Activated CD4-positive, alpha-beta T cell treated with anti-CD3 and anti-CD28 coated beads, Interleukin-2, amount 50 U/mL, for 1 hour (primary cell): ENCODE measurements around the gene HAAO.

Source experiments
- DNase-seq: peaks from one replicate; pipeline ENCODE4 v3.0.0-alpha.2; 2020

The HAAO gene

GRCh38 chr2:42767080-42767898, 25.1 kb downstream of the HAAO start:
- DNase-seq = no peak

GRCh38 chr2:42765686-42766085, 26.7 kb downstream of the HAAO start:
- DNase-seq = no peak

- no peak for DNase-seq
Measured at GRCh38 chr2:42764901-42765300, 27.5 kb downstream of the HAAO start.

- no peak for DNase-seq
Measured at GRCh38 chr2:42764096-42764495, 28.3 kb downstream of the HAAO start, which contains the start of gene OXER1. Gene OXER1, minus strand, starts transcription at chr2:42764135. Its CDS starts 73 bp downstream, at chr2:42764062.

- no peak for DNase-seq
Measured at GRCh38 chr2:42762823-42763804, 29.3 kb downstream of the HAAO start.

GRCh38 chr2:42762155-42762554, 30.2 kb downstream of the HAAO start:
- no peak for DNase-seq

GRCh38 chr2:42761554-42761953, 30.8 kb downstream of the HAAO start:
- DNase-seq = no peak

GRCh38 chr2:42758751-42759150, 33.6 kb downstream of the HAAO start:
- no peak for DNase-seq

- no peak for DNase-seq
Measured at GRCh38 chr2:42757981-42758740, 34.2 kb downstream of the HAAO start.

GRCh38 chr2:42756966-42757513, 35.3 kb downstream of the HAAO start:
- DNase-seq = no peak

GRCh38 chr2:42756150-42756775, 36.1 kb downstream of the HAAO start:
- no peak for DNase-seq

- DNase-seq = no peak
Measured at GRCh38 chr2:42755191-42755880, 37.0 kb downstream of the HAAO start.

- DNase-seq = no peak
Measured at GRCh38 chr2:42754776-42755140, 37.6 kb downstream of the HAAO start.

- DNase-seq = no peak
Measured at GRCh38 chr2:42754021-42754775, 38.2 kb downstream of the HAAO start.

- DNase-seq = no peak
Measured at GRCh38 chr2:42752816-42753813, 39.3 kb downstream of the HAAO start.

GRCh38 chr2:42752314-42752713, 40.1 kb downstream of the HAAO start:
- DNase-seq = no peak

- no peak for DNase-seq
Measured at GRCh38 chr2:42748840-42749239, 43.5 kb downstream of the HAAO start.

GRCh38 chr2:42747422-42747821, 45.0 kb downstream of the HAAO start:
- no peak for DNase-seq

GRCh38 chr2:42744545-42745082, 47.8 kb downstream of the HAAO start:
- no peak for DNase-seq
